OCI-LY1 (cell line): ENCODE data around the gene MITD1.
A peak's percentile ranks its signal among the peaks of the same experiment; 100 is the strongest.
"Not testable (repeated sequence)": the region's sequence is repeated elsewhere in the genome, so short reads cannot be mapped to it uniquely, and the experiment has no call there.

ENCODE experiments used
- H2AFZ ChIP-seq: fragments of 200-600 bp; sonication (generic), shearing (Covaris generic); 2 replicates; pipeline ENCODE4 v1.6.0; 2014; ENCODE audit warnings: antibody characterized with exemption, mild to moderate bottlenecking, low read length
- H3F3A ChIP-seq: fragments of 200-600 bp; sonication (generic), shearing (Covaris generic); 2 replicates; pipeline ENCODE4 v1.6.0; 2014; ENCODE audit warnings: mild to moderate bottlenecking, antibody characterized with exemption, low read length, moderate library complexity; ENCODE audit not compliant: insufficient read depth
- H3K27ac ChIP-seq: fragments of 200-600 bp; sonication (generic); 2 replicates; pipeline ENCODE4 v1.5.1; 2014; ENCODE audit warnings: low read length, mixed run types, mild to moderate bottlenecking, low read depth; ENCODE audit not compliant: poor library complexity, severe bottlenecking
- H3K27me3 ChIP-seq: fragments of 200-600 bp; sonication (generic); 2 replicates; pipeline ENCODE4 v1.6.0; 2014; ENCODE audit warnings: antibody characterized with exemption, mild to moderate bottlenecking, low read length, moderate library complexity; ENCODE audit not compliant: insufficient read depth
- H3K36me3 ChIP-seq: fragments of 200-600 bp; sonication (generic); 2 replicates; pipeline ENCODE4 v1.6.1; 2014; ENCODE audit warnings: mild to moderate bottlenecking, antibody characterized with exemption, low read length, moderate library complexity, mixed read lengths; ENCODE audit not compliant: insufficient read depth
- H3K4me1 ChIP-seq: fragments of 200-600 bp; sonication (generic); 2 replicates; pipeline ENCODE4 v1.5.1; 2014; ENCODE audit warnings: mild to moderate bottlenecking, low read length, moderate library complexity; ENCODE audit not compliant: insufficient read depth, severe bottlenecking
- H3K4me2 ChIP-seq: fragments of 200-600 bp; sonication (generic), shearing (Covaris generic); 2 replicates; pipeline ENCODE4 v1.6.1; 2014; ENCODE audit warnings: low read length
- H3K4me3 ChIP-seq: fragments of 200-600 bp; sonication (generic); 2 replicates; pipeline ENCODE4 v1.5.1; 2014; ENCODE audit warnings: low read length, low read depth, mild to moderate bottlenecking, mixed read lengths; ENCODE audit not compliant: poor library complexity, severe bottlenecking
- H3K79me2 ChIP-seq: fragments of 200-600 bp; shearing (Covaris generic); 2 replicates; pipeline ENCODE4 v1.6.1; 2016; ENCODE audit warnings: mixed run types, low read length, mixed read lengths; ENCODE audit not compliant: insufficient read depth
- H3K9ac ChIP-seq: fragments of 200-600 bp; sonication (generic), shearing (Covaris generic); 2 replicates; pipeline ENCODE4 v1.6.1; 2014; ENCODE audit warnings: mild to moderate bottlenecking, low read length, mixed read lengths
- H3K9me2 ChIP-seq: fragments of 200-600 bp; sonication (generic), shearing (Covaris generic); 2 replicates; pipeline ENCODE4 v1.6.1; 2014; ENCODE audit warnings: low read depth, mild to moderate bottlenecking, low read length, mixed read lengths
- H3K9me3 ChIP-seq: fragments of 200-600 bp; shearing (Covaris generic); 2 replicates; pipeline ENCODE4 v1.6.1; 2014; ENCODE audit warnings: low read length, mixed read lengths
- H4K20me1 ChIP-seq: fragments of 200-600 bp; sonication (generic), shearing (Covaris generic); 2 replicates; pipeline ENCODE4 v1.6.0; 2016; ENCODE audit warnings: mild to moderate bottlenecking, low read length; ENCODE audit not compliant: insufficient read depth
- CTCF ChIP-seq: fragments of 200-600 bp; sonication (generic), shearing (Covaris generic); IDR thresholded peaks from 2 replicates; pipeline ENCODE4 v1.5.1; 2017; ENCODE audit warnings: mild to moderate bottlenecking, antibody characterized with exemption, low read length, moderate library complexity, mixed read lengths
- EZH2 ChIP-seq: fragments of 200-600 bp; sonication (generic), shearing (Covaris generic); IDR thresholded peaks from 2 replicates; pipeline ENCODE4 v1.8.0; 2017; ENCODE audit warnings: borderline replicate concordance, mixed run types, mild to moderate bottlenecking, antibody characterized with exemption, low read length, moderate library complexity, mixed read lengths

MITD1 gene

GRCh38 chr2:99198103-99198841 lies 17.4 kb upstream of the MITD1 start:
- H4K20me1 ChIP-seq, result no peaks in the 10 kb centered on the region
- H3K27me3 ChIP-seq, result no peaks in the 10 kb centered on the region
- H3K27ac ChIP-seq, result no peak overlapping the region
- no peaks in the 10 kb centered on the region for H3K4me1 ChIP-seq
- H3K4me2 ChIP-seq, result no peak overlapping the region
- no peak overlapping the region for H3K9ac ChIP-seq
- TF ChIP-seq EZH2, result no peak
- TF ChIP-seq CTCF, result no peak; the same call in 1 of the 2 replicates
- H3K9me2 ChIP-seq, result no peaks in the 10 kb centered on the region
- peaks cover 33% of the 10 kb centered on the region for H3K36me3 ChIP-seq
- H3F3A ChIP-seq, result no peaks in the 10 kb centered on the region
- H3K79me2 ChIP-seq, result no peaks in the 10 kb centered on the region
- H3K4me3 ChIP-seq, result no peak overlapping the region
- H2AFZ ChIP-seq, result no peak overlapping the region
- H3K9me3 ChIP-seq, result no peaks in the 10 kb centered on the region

GRCh38 chr2:99192364-99192763 lies 11.5 kb upstream of the MITD1 start:
- H3K9me2 ChIP-seq, H3K4me1 ChIP-seq, H3K4me3 ChIP-seq, H3K9ac ChIP-seq, H2AFZ ChIP-seq, H3K27me3 ChIP-seq, H3K79me2 ChIP-seq, H3K27ac ChIP-seq, H4K20me1 ChIP-seq, H3F3A ChIP-seq, H3K4me2 ChIP-seq, H3K9me3 ChIP-seq: not testable (repeated sequence)
- peaks cover 73% of the 10 kb centered on the region for H3K36me3 ChIP-seq

- Histone ChIP-seq H3F3A (no peaks in the 10 kb centered on the region), H3K4me3 (no peak overlapping the region), H3K4me1 (no peaks in the 10 kb centered on the region), H3K9me2 (no peaks in the 10 kb centered on the region), H3K4me2 (no peak overlapping the region), H3K9ac (no peak overlapping the region), H3K27me3 (no peaks in the 10 kb centered on the region), H4K20me1 (no peaks in the 10 kb centered on the region), H3K79me2 (0 out of 2 replicates have a peak, but pooled peaks cover 2% of the 10 kb centered on the region), H3K9me3 (no peaks in the 10 kb centered on the region), H3K36me3 (peaks cover 56% of the 10 kb centered on the region), H2AFZ (no peak overlapping the region), H3K27ac (no peak overlapping the region)
- TF ChIP-seq CTCF (peak; percentile 5; the same call in 1 of the 2 replicates), EZH2 (no peak)
Measured at GRCh38 chr2:99190548-99190947, 9.7 kb upstream of the MITD1 start.

GRCh38 chr2:99188357-99188756 lies 7.5 kb upstream of the MITD1 start:
- Histone ChIP-seq H3K9me3 (no peaks in the 10 kb centered on the region), H3K27ac (no peak overlapping the region), H3K4me3 (no peak overlapping the region), H3F3A (no peaks in the 10 kb centered on the region), H3K36me3 (peaks cover 44% of the 10 kb centered on the region), H3K9me2 (no peaks in the 10 kb centered on the region), H3K79me2 (peaks cover 18% of the 10 kb centered on the region), H3K4me1 (no peaks in the 10 kb centered on the region), H3K4me2 (no peak overlapping the region), H3K9ac (no peak overlapping the region), H2AFZ (no peak overlapping the region), H4K20me1 (no peaks in the 10 kb centered on the region; the same call in 1 of the 2 replicates), H3K27me3 (no peaks in the 10 kb centered on the region)
- TF ChIP-seq CTCF, result no peak
- TF ChIP-seq EZH2, result no peak
